Right lobe of liver (tissue), 4 donors: ENCODE results near the gene ERVW-1.

ENCODE experiments used
- POLR2A ChIP-seq: fragments of 450-650 bp; IDR thresholded peaks from one replicate; pipeline ENCODE4 v1.6.1; 2017; ENCODE audit warnings: antibody characterized with exemption, mild to moderate bottlenecking
- TF ChIP-seq, protein P1 (sequence below), 4 donors: fragments of 200-600 bp in 3 of 4; fragments of 450-650 bp in 1 of 4; IDR thresholded peaks; one replicate each; pipeline versions ENCODE4 v1.5.1 to v1.8.0; 2016 to 2022; ENCODE audit warnings: antibody characterized with exemption in 4 of 4, mild to moderate bottlenecking in 2 of 4
- donor health status: DM: no; HTN: no; CAD: no.
- donor health status: DM: no; HTN: no; CAD: no.
- donor health status: DM: no; HTN: yes; CAD: no.

DNA sequence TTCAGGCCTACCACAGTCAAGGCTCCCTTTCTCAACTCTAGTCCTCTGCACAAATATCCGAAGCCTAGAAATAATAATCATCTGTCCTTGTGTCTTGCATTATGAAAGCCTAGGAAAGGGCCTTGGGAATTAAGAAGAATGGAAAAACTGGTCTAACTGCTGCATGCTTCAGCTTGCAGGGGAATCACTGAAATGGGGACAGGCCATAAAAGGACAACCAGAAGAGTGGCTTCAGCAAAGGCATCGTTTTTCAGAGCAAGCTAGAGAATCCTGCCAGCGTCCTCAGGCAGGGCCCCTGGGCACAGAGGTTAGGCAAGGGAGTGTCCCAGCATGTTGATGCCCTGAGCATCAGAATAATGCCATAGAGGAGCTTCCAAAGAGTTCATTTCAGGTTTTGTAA, 13.2 kb downstream of the ERVW-1 start:
- TF ChIP-seq, protein P1, sequence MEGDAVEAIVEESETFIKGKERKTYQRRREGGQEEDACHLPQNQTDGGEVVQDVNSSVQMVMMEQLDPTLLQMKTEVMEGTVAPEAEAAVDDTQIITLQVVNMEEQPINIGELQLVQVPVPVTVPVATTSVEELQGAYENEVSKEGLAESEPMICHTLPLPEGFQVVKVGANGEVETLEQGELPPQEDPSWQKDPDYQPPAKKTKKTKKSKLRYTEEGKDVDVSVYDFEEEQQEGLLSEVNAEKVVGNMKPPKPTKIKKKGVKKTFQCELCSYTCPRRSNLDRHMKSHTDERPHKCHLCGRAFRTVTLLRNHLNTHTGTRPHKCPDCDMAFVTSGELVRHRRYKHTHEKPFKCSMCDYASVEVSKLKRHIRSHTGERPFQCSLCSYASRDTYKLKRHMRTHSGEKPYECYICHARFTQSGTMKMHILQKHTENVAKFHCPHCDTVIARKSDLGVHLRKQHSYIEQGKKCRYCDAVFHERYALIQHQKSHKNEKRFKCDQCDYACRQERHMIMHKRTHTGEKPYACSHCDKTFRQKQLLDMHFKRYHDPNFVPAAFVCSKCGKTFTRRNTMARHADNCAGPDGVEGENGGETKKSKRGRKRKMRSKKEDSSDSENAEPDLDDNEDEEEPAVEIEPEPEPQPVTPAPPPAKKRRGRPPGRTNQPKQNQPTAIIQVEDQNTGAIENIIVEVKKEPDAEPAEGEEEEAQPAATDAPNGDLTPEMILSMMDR (IDR thresholded peaks at IDR 0.05): no peak
- no peak for TF ChIP-seq POLR2A
